Stimulated activated CD8-positive, alpha-beta memory T cell treated with anti-CD3 and anti-CD28 coated beads, Interleukin-12 subunit alpha, Interleukin-12 subunit beta, amount 100 ng/mL, for 24 hours (primary cell): Measurements from ENCODE around the gene MYO1E.
"Not testable (repeated sequence)": the region's sequence is repeated elsewhere in the genome, so short reads cannot be mapped to it uniquely, and the experiment has no call there.

Source experiments
- DNase-seq: peaks from one replicate; pipeline ENCODE4 v3.0.0-alpha.2; 2020; ENCODE audit errors: extremely low read depth

MYO1E gene

GRCh38 chr15:59372352-59373211 lies at the start of gene MYO1E:
TSS of gene MYO1E (minus strand) at chr15:59372871. CDS start at chr15:59372500, 371 bp downstream.
- DNase-seq = no peak

- no peak for DNase-seq
Observed at GRCh38 chr15:59420986-59421618, 48.4 kb upstream of the MYO1E start.

GRCh38 chr15:59420108-59420507 lies 47.4 kb upstream of the MYO1E start:
- DNase-seq = no peak

GRCh38 chr15:59419170-59419569 lies 46.5 kb upstream of the MYO1E start:
- no peak for DNase-seq

GRCh38 chr15:59416816-59417215 lies 44.1 kb upstream of the MYO1E start:
- DNase-seq = no peak

GRCh38 chr15:59413577-59413976 lies 40.9 kb upstream of the MYO1E start:
- no peak for DNase-seq

GRCh38 chr15:59410391-59410896 lies 37.8 kb upstream of the MYO1E start:
- no peak for DNase-seq

- no peak for DNase-seq
Observed at GRCh38 chr15:59407946-59408345, 35.3 kb upstream of the MYO1E start.

- no peak for DNase-seq
Observed at GRCh38 chr15:59406446-59406845, 33.8 kb upstream of the MYO1E start.

GRCh38 chr15:59405079-59405478 lies 32.4 kb upstream of the MYO1E start:
- no peak for DNase-seq

GRCh38 chr15:59401824-59402569 lies 29.3 kb upstream of the MYO1E start:
- no peak for DNase-seq

GRCh38 chr15:59401051-59401823 lies 28.6 kb upstream of the MYO1E start:
- not testable (repeated sequence) for DNase-seq

- no peak for DNase-seq
Observed at GRCh38 chr15:59400103-59400813, 27.6 kb upstream of the MYO1E start.

- DNase-seq = no peak
Observed at GRCh38 chr15:59399465-59400102, 26.9 kb upstream of the MYO1E start.

- DNase-seq = no peak
Observed at GRCh38 chr15:59398220-59398619, 25.5 kb upstream of the MYO1E start.

GRCh38 chr15:59396679-59397078 lies 24.0 kb upstream of the MYO1E start:
- no peak for DNase-seq

- no peak for DNase-seq
Observed at GRCh38 chr15:59396211-59396610, 23.5 kb upstream of the MYO1E start.

GRCh38 chr15:59394166-59394661 lies 21.5 kb upstream of the MYO1E start:
- DNase-seq = no peak

GRCh38 chr15:59392299-59392698 lies 19.6 kb upstream of the MYO1E start:
- DNase-seq = no peak

GRCh38 chr15:59388670-59389069 lies 16.0 kb upstream of the MYO1E start:
- DNase-seq = no peak
